Fibroblast of mammary gland (primary cell): ENCODE data around the gene NME9.
"Not testable (repeated sequence)": the region's sequence is repeated elsewhere in the genome, so short reads cannot be mapped to it uniquely, and the experiment has no call there.

ENCODE experiments used
- DNase-seq: peaks from one replicate; pipeline ENCODE4 v3.0.0-alpha.2; 2010; ENCODE audit warnings: low read depth
- H3K4me3 ChIP-seq: 2 replicates; pipeline ENCODE4 v1.5.1; 2011; ENCODE audit warnings: low read depth, mild to moderate bottlenecking, low read length, moderate library complexity; ENCODE audit not compliant: control insufficient read depth
- TF ChIP-seq, protein P1 (sequence below): conservative IDR thresholded peaks from 2 replicates; pipeline ENCODE4 v1.5.1; 2011; ENCODE audit warnings: low read depth, low read length, inconsistent platforms; ENCODE audit not compliant: control insufficient read depth, insufficient read depth

The NME9 gene, protein sequence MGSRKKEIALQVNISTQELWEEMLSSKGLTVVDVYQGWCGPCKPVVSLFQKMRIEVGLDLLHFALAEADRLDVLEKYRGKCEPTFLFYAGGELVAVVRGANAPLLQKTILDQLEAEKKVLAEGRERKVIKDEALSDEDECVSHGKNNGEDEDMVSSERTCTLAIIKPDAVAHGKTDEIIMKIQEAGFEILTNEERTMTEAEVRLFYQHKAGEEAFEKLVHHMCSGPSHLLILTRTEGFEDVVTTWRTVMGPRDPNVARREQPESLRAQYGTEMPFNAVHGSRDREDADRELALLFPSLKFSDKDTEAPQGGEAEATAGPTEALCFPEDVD

DNA sequence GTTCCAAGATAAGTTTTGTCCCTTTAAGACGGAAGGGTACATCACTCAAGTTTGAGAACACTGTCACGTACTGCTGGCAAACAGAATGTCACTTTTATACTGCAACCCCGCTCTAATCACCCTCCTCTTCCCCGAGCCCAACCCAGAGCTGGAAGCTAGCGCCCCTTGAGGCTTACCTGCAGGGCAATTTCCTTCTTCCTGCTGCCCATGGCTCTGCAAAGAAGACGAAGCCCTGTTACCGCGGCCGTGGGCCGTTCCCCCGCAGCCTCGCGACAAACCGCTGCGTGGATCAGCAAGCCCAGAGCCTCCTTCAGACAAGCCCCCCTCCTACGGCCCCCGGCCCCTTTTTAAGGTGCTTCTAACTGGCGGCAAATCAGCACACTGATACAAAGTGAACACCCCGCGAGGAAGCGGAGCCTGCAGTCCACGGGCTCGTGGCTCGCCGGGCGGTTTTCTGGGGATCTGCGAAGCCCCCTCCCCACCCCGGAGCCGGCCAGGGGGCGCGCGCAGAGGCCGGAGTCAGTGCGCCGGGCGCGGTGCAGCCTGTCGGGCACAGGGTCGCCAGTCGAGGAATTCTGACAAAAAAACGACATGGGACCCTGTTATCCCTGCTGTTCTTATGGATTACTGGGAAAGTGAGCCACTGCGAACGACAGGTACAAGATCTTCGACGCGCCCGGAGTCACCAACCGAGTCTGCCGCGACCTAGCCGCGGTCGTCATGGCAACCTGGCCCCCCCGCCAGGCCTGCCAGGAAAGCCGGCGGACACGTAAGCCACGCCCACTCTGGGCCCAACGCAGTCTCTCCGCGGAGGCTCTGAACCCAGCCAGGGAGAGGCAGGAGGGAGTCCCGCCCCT lies at the start of gene NME9:
Gene NME9, minus strand, starts transcription at position 725 of the 857 bp plus-strand sequence. Its CDS starts 516 bp downstream, at position 209.
- peak within 1 kb of the TSS; percentile 54 for H3K4me3 ChIP-seq
- peak; percentile 74 for DNase-seq
- TF ChIP-seq, protein P1, sequence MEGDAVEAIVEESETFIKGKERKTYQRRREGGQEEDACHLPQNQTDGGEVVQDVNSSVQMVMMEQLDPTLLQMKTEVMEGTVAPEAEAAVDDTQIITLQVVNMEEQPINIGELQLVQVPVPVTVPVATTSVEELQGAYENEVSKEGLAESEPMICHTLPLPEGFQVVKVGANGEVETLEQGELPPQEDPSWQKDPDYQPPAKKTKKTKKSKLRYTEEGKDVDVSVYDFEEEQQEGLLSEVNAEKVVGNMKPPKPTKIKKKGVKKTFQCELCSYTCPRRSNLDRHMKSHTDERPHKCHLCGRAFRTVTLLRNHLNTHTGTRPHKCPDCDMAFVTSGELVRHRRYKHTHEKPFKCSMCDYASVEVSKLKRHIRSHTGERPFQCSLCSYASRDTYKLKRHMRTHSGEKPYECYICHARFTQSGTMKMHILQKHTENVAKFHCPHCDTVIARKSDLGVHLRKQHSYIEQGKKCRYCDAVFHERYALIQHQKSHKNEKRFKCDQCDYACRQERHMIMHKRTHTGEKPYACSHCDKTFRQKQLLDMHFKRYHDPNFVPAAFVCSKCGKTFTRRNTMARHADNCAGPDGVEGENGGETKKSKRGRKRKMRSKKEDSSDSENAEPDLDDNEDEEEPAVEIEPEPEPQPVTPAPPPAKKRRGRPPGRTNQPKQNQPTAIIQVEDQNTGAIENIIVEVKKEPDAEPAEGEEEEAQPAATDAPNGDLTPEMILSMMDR = peak; percentile 63

DNA sequence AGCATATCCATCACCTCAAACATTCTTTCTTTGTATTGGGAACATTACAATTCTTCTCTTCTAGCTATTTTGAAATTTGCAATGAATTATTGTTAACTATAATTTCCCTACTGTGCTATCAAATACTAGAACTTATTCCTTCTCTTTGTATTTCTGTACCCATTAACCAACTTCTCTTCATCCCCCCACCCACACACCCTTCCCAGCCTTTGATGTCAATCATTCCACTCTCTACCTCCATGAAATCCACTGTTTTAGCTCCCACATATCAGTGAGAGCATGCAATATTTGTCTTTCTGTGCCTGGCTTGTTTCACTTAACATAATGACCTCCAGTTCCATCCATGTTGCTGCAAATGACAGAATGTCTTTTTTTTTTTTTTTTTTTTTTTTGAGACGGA lies 49.3 kb upstream of the NME9 start:
- TF ChIP-seq, protein P1 = no peak
- no peak overlapping the region for H3K4me3 ChIP-seq
- DNase-seq = no peak

DNA sequence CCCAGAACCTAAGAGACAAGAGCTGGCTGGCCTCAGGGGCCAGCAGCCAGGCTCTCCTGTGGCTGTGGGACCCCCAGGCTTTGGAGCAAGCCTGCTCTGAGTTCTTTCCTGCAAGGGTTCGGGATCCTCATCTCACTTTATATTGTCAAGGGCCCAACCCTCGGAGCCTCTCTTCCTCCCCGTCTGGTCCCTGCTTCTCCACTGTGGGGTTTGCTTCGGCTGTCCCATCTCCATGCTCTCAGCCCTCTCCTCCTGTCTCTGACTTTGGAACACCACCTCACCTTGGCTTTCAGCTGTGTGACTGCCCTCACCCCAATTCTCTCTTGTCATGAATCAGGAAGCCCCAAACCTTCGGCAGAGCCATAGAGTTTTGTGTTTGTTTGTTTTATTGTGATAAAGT lies 48.7 kb upstream of the NME9 start:
- no peak for DNase-seq
- H3K4me3 ChIP-seq = no peak overlapping the region
- TF ChIP-seq, protein P1 = no peak

DNA sequence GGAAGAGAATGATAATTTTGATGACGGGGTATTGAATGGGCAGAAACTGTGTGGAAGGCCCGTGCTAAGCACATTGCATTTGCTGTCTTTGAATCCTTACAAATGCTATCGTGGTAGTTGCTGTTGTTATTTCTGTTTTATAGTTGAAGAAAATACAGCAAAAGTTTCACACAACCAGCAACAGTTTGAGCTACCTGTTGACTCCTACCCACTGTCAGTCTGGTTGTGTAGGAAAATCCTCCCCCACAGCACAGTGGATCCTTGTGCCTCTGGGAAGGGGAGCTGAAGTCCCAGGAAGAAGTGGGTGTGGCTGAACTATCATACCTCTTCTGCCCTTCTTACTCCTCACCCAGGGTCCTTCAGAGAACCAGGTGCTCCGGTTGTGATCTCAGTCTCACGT lies 48.2 kb upstream of the NME9 start:
- TF ChIP-seq, protein P1 = no peak
- no peak for DNase-seq
- H3K4me3 ChIP-seq = no peak overlapping the region

DNA sequence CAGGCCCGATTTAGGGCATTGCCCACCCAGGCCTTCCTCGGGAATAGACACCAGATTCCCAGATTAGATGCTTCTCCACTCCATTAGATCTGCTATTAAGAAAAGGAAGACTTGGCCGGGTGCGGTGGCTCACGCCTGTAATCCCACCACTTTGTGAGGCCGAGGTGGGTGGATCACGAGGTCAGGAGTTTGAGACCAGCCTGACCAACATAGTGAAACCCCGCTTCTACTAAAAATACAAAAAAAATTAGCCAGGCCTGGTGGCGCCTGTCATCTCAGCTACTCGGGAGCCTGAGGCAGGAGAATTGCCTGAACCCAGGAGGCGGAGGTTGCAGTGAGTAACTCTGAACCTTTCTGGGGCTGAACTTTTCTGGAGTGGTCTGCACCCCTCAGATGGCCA lies 47.6 kb upstream of the NME9 start:
- not testable (repeated sequence) for H3K4me3 ChIP-seq, DNase-seq

DNA sequence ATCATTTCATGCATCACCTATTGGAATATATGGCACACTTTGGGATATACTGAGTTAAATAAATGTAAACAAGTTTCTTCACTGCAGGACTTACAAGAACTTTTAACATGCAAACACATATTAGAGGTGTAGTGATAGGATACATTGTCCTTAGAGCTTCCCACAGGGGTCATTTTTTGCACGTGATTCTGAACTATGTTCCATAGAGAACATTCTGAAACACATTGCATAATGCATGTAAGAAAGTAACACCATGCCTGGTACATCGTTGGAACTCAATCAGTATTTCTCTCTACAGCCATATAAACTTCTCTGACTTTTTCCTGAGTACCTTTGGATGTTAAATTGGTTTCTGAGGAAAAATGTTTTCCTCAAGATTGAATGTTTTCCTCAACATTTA lies 47.0 kb upstream of the NME9 start:
- no peak for DNase-seq
- TF ChIP-seq, protein P1 = no peak
- no peak overlapping the region for H3K4me3 ChIP-seq

DNA sequence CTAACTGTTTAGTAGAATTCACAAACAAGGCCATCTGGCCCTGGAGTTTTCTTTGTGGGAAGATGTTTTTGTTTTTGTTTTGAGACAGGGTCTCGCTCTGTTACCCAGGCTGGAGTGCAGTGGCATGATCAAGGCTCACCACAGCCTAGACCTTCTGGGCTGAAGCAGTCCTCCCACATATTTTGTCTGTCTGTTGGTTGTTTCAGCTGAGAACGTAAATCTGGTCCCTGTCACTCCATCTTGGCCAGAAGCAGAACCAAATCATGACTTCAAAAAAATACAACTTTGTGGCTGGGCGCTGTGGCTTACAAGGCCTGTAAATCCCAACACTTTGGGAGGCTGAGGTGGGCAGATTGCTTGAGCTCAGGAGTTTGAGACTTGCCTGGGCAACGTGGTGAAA lies 45.8 kb upstream of the NME9 start:
- no peak overlapping the region for H3K4me3 ChIP-seq
- no peak for DNase-seq
- TF ChIP-seq, protein P1 = no peak
